B cell (primary cell): ENCODE data around the gene SPSB3.

ENCODE experiments used
- CTCF ChIP-seq: fragments of 200-600 bp; IDR thresholded peaks from one replicate; pipeline ENCODE4 v1.8.0; 2022; ENCODE audit warnings: antibody characterized with exemption, mild to moderate bottlenecking
- EZH2 ChIP-seq: IDR thresholded peaks from 2 replicates; pipeline ENCODE4 v1.6.1; 2012; ENCODE audit warnings: borderline replicate concordance, low read depth, mild to moderate bottlenecking, moderate library complexity, low read length; ENCODE audit not compliant: insufficient read depth, poor library complexity, severe bottlenecking

- TF ChIP-seq CTCF (no peak), EZH2 (no peak)
Measured at GRCh38 chr16:1818204-1818872, 36.0 kb upstream of the SPSB3 start.
